ENCODE data around the gene GAS5. TPM values are rescaled to one million over a fixed set of nuclear protein-coding genes. Genes with fewer than 3 reads are reported as not detected.
A peak's percentile ranks its signal among the peaks of the same experiment; 100 is the strongest.
"Not testable (repeated sequence)": the region's sequence is repeated elsewhere in the genome, so short reads cannot be mapped to it uniquely, and the experiment has no call there.

GAS5 gene
- total RNA-seq = 46.4 TPM
- long read RNA-seq, partial matches to known transcripts = 1 of 7 reads
- long read RNA-seq, other reads (novel, unspliced or antisense) = 4 of 7 reads

DNA sequence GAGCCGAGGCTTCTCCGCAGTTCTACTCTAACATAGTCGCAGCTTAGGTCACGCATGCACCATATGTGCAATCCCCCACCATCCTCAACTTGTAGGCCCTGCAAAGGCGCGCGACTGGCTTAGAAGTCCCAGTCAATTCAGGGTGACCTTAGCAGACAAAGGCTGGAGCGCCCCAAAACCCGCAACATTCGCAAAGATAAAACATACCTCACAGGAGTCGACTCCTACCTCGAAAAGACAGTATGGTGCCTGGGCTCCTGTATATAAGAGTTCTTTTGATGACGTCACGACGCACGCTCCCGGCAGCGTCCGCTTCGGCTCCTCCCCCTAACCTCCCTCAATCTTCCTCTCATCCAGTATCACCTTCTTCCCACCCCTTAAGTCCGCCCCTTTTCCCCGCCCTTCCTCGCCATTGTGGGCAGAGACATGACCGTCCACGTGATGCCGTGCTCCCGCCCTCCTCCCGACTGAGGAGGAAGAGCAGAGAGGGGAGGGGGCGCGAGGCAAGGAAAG is at the start of gene GAS5:
Gene GAS5 (minus strand): TSS at position 237 of the 513 bp plus-strand sequence.
- peak; percentile 97 for ATAC-seq
- peak; percentile 99 for DNase-seq (ENCODE audit: missing footprints)
- intact Hi-C loops (cut with DNase I) = loop anchor here (2.0 to 5.0 kb wide), 2 partner anchors 154 to 1131 kb away; partner anchors contain the start of genes CACYBP and RC3H1

- intact Hi-C loops (cut with DNase I) = no loop called here
- ATAC-seq = no peak
- no peak for DNase-seq (ENCODE audit: missing footprints)
Observed at GRCh38 chr1:173917149-173917548, 49.4 kb upstream of the GAS5 start, which contains the start of gene SERPINC1. TSS of gene SERPINC1 (minus strand) at chr1:173917327. CDS start at chr1:173917259, 68 bp downstream.

- no peak for DNase-seq (ENCODE audit: missing footprints)
- ATAC-seq = no peak
- intact Hi-C loops (cut with DNase I) = no loop called here
Observed at GRCh38 chr1:173916667-173917066, 48.9 kb upstream of the GAS5 start.

GRCh38 chr1:173915596-173915995 is 47.8 kb upstream of the GAS5 start:
- intact Hi-C loops (cut with DNase I) = no loop called here
- ATAC-seq (no peak), DNase-seq (ENCODE audit: missing footprints) (no peak)

- intact Hi-C loops (cut with DNase I) = no loop called here
- DNase-seq (ENCODE audit: missing footprints) (no peak), ATAC-seq (no peak)
Observed at GRCh38 chr1:173914366-173914871, 46.6 kb upstream of the GAS5 start.

DNA sequence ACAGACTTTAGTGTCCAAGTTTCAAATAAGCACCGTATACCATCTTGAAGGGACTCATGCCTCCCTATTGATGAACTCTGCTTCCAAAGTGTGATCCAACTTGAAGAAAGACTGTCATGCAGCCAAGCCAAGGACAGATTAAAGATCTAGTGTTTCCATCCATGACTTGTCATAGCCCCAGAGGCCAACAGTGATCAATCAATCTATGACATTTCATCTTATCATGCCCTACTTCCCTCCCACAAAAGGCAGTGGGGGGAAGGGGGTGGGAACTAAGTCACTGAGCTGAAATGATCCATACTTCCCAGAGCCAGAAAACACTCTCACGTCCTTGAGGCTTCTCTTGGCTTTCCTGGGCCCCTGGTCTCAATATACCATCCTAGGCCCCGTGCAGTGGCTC is 45.3 kb upstream of the GAS5 start:
- intact Hi-C loops (cut with DNase I) = no loop called here
- ATAC-seq = no peak

DNA sequence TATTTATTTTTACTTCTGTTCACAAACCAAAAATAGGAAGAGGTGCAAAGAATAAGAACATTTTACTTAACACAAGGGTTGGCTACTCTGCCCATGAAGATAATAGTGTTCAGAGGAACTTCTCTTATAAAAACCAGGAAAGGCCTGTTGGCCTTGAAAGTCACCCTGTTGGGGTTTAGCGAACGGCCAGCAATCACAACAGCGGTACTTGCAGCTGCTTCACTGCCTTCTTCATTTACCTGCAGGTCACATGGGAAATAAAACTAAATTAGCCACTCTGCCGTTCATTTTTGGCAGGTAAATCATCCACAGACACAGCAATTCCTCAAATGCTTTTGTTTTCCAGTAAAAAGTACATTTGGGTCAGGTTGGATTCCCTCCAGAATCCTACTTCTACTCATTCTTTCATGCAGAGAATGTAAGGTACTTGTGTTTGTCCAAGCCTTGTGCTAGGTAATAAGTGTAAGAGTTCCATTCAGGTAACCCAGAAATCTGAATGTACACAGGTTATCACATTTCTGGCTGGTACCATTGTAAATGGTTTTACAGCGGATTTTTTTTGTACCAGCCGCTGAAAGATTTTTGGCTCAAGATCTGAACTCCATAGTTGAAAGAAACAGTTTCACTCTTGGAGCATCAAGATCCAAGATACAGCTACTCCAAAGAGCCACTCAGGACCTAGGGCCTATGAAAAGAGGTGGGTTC is 36.2 kb upstream of the GAS5 start:
- intact Hi-C loops (cut with DNase I) = no loop called here

More for the DNA sequence above, 45.3 kb upstream of the GAS5 start:
- DNase-seq (ENCODE audit: missing footprints) = no peak

GRCh38 chr1:173900992-173901391 is 33.2 kb upstream of the GAS5 start:
- no peak for ATAC-seq
- no peak for DNase-seq (ENCODE audit: missing footprints)
- intact Hi-C loops (cut with DNase I) = no loop called here

More for the DNA sequence above, 36.2 kb upstream of the GAS5 start:
- ATAC-seq (no peak), DNase-seq (ENCODE audit: missing footprints) (no peak)

GRCh38 chr1:173900427-173900826 is 32.6 kb upstream of the GAS5 start:
- ATAC-seq (no peak), DNase-seq (ENCODE audit: missing footprints) (no peak)
- intact Hi-C loops (cut with DNase I) = no loop called here

DNA sequence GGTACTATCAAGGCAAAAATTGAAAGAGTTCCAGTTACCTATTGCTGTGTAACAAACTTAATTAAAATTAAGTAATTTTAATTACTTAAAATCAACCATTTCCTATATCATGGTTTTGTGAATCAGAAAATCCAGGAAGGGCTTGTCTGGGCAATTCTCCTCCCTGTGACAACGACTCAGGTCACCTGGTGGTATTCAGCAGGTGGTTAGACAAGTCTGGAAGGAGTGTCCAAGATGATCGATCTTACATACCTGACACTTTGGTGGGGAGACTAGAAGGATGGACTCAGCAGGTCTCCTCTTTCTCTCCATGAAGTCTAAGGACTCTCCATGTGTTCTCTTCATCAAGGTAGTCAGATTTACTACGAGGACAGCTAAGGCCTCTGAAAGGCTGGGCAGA is 26.4 kb upstream of the GAS5 start:
- DNase-seq (ENCODE audit: missing footprints) (no peak), ATAC-seq (no peak)
- intact Hi-C loops (cut with DNase I) = no loop called here

DNA sequence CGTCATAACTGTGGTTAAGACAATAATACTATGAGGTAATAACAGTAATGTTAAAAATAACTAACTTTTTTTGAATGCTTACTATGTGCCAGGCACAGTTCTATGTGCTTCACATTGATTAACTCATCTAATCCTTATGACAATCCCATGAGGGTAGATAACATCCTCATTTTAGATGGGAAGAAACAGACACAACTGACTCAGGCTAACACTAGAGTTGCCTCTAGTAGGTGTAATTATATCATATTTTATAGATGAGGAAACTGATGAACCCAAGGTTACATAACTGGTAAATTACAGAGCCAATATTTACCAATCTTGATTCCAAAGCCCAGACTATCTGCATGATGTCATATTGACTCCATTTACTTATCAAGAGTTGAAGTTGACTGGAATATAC is 25.8 kb upstream of the GAS5 start:
- intact Hi-C loops (cut with DNase I) = no loop called here
- DNase-seq (ENCODE audit: missing footprints) = no peak
- ATAC-seq = no peak

- DNase-seq (ENCODE audit: missing footprints) (no peak), ATAC-seq (no peak)
- intact Hi-C loops (cut with DNase I) = no loop called here
Observed at GRCh38 chr1:173889885-173890284, 22.1 kb upstream of the GAS5 start.

DNA sequence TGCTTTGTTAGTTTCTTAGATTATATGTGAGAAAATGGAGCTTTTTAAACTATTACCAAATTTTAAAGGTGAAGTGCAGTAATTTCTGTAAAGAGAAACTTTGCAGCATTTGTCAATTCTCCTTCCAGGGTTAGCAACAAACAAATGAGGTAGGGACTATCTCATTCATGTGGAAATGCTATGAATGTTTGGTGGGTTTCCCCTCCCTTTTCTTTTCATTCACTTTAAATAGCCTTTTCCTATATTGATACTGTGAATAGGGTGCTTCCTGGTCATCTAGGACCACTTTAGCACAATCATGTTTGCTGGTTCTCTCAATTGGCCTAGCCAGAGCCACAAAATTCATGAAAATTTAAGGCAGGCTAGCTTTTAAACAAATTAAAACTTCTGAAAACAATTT is 21.0 kb upstream of the GAS5 start:
- intact Hi-C loops (cut with DNase I) = no loop called here
- ATAC-seq (no peak), DNase-seq (ENCODE audit: missing footprints) (no peak)

- DNase-seq (ENCODE audit: missing footprints) (no peak), ATAC-seq (no peak)
- intact Hi-C loops (cut with DNase I) = no loop called here
Observed at GRCh38 chr1:173887627-173888026, 19.8 kb upstream of the GAS5 start.

DNA sequence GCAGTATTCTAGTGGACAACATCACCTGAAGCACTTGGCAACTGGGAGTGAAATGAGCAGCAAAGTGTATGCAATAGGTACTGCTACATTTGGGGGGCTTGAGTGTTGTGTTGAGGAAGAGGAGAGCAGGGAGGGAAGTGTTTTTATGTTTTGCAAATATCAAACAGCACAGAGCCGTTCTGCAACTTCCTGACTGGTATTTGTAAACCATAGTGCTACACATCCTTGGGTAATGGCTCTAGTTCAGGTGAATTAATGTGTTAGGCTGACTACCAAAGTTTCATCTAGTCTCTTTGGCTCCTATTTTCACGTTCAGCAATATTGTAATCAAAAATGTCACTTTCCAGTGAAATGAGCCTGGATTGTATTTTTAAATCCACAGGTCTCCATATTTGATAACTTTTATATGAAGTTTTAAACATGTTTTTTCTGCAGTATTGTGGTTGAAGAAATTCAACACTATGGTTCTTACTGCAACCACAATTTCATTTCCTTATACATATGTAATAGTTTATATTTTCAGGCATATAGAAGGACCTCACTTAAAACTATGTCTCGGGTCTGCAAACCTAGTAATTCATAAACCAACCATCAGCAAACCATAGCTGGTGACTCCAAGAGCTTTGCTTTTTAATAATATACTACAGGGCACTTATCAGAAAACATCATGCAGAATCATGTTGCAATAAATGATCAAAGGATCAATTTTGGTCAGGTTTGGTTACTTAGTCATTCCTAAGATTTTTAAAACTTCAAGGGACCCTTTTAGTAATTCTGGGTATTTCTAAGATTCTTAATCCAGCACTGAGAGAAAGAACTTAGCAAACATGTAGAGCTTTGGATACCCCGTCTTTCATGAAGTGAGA is 19.2 kb upstream of the GAS5 start:
- intact Hi-C loops (cut with DNase I) = no loop called here
- no peak for DNase-seq (ENCODE audit: missing footprints)
- no peak for ATAC-seq

DNA sequence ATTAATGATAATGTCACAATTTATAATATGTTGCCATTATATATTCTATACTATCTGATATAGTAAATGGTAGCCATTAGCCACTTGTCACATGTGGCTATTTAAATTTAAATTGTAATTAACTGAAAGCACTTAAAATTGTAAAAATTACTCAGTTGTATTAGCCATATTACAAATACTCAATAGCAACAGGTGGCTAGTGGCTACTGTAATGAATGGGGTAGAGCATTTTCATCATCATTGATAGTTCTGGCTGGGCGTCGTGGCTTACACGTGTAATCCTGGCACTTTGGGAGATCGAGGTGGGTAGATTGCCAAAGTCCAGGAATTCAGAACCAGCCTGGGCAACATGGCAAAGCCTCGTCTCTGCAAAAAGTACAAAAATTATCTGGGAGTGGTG is 16.9 kb upstream of the GAS5 start:
- DNase-seq (ENCODE audit: missing footprints) (peak; percentile 21), ATAC-seq (no peak)
- intact Hi-C loops (cut with DNase I) = no loop called here

DNA sequence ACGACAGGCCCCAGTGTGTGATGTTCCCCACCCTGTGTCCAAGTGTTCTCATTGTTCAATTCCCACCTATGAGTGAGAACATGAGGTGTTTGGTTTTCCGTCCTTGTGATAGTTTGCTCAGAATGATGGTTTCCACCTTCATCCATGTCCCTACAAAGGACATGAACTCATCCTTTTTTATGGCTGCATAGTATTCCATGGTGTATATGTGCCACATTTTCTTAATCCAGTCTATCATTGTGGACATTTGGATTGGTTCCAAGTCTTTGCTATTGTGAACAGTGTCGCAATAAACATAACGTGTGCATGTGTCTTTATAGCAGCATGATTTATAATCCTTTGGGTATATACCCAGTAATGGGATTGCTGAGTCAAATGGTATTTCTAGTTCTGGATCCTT is 13.3 kb upstream of the GAS5 start:
- DNase-seq (ENCODE audit: missing footprints); intact Hi-C loops (cut with DNase I); ATAC-seq: not testable (repeated sequence)

GRCh38 chr1:173878251-173878650 is 10.5 kb upstream of the GAS5 start:
- ATAC-seq (no peak), DNase-seq (ENCODE audit: missing footprints) (no peak)
- intact Hi-C loops (cut with DNase I) = loop anchor here (10.0 kb wide), 1 partner anchor 197 kb away; no protein-coding TSS in a partner anchor

GRCh38 chr1:173876732-173877131 is 8.9 kb upstream of the GAS5 start:
- ATAC-seq (no peak), DNase-seq (ENCODE audit: missing footprints) (no peak)
- intact Hi-C loops (cut with DNase I) = loop anchor here (10.0 kb wide), 1 partner anchor 198 kb away; no protein-coding TSS in a partner anchor

Measured in Right ventricle myocardium inferior (tissue), 1 donor.